ENCODE data around the gene TTC31.
"Not testable (repeated sequence)": the region's sequence is repeated elsewhere in the genome, so short reads cannot be mapped to it uniquely, and the experiment has no call there.

The TTC31 gene

GRCh38 chr2:74447230-74447999 is 35.5 kb upstream of the TTC31 start:
- Mint-ChIP-seq H3K27me3 (ENCODE audit: low read depth) (peaks cover 28% of the 10 kb centered on the region), H3K9me3 (no peaks in the 10 kb centered on the region), H3K36me3 (ENCODE audit: low read depth) (no peaks in the 10 kb centered on the region), H3K4me1 (ENCODE audit: low read depth) (peaks cover 6% of the 10 kb centered on the region), H3K4me3 (no peak overlapping the region), H3K27ac (no peak overlapping the region)

GRCh38 chr2:74448771-74449170 is 34.1 kb upstream of the TTC31 start:
- no peaks in the 10 kb centered on the region for H3K9me3 Mint-ChIP-seq
- H3K4me3 Mint-ChIP-seq, result no peak overlapping the region
- no peaks in the 10 kb centered on the region for H3K36me3 Mint-ChIP-seq (ENCODE audit: low read depth)
- H3K27ac Mint-ChIP-seq, result no peak overlapping the region
- H3K27me3 Mint-ChIP-seq (ENCODE audit: low read depth), result peaks cover 23% of the 10 kb centered on the region
- peaks cover 15% of the 10 kb centered on the region for H3K4me1 Mint-ChIP-seq (ENCODE audit: low read depth)

GRCh38 chr2:74450570-74451190 is 32.2 kb upstream of the TTC31 start:
- Mint-ChIP-seq H3K27me3 (ENCODE audit: low read depth) (peaks cover 8% of the 10 kb centered on the region), H3K9me3 (no peaks in the 10 kb centered on the region), H3K4me3 (no peak overlapping the region), H3K36me3 (ENCODE audit: low read depth) (peaks cover 7% of the 10 kb centered on the region), H3K27ac (no peak overlapping the region), H3K4me1 (ENCODE audit: low read depth) (peaks cover 25% of the 10 kb centered on the region)

- Mint-ChIP-seq H3K27ac (peak within 1 kb of the TSS; percentile 99), H3K4me1 (ENCODE audit: low read depth) (peaks cover 49% of the 10 kb centered on the region), H3K9me3 (no peaks in the 10 kb centered on the region), H3K36me3 (ENCODE audit: low read depth) (peaks cover 19% of the 10 kb centered on the region), H3K27me3 (ENCODE audit: low read depth) (no peaks in the 10 kb centered on the region), H3K4me3 (peak within 1 kb of the TSS; percentile 94)
These were observed 28.0 kb upstream of the TTC31 start, which contains the start of gene INO80B for GRCh38 chr2:74454654-74455511. Gene INO80B, plus strand, starts transcription at chr2:74455087. Its CDS starts 30 bp downstream, at chr2:74455117.

- Mint-ChIP-seq H3K27ac (peak overlapping the region; percentile 99), H3K9me3 (no peaks in the 10 kb centered on the region), H3K36me3 (ENCODE audit: low read depth) (peaks cover 24% of the 10 kb centered on the region), H3K4me3 (peak overlapping the region; percentile 94), H3K27me3 (ENCODE audit: low read depth) (no peaks in the 10 kb centered on the region), H3K4me1 (ENCODE audit: low read depth) (peaks cover 51% of the 10 kb centered on the region)
These were observed 25.7 kb upstream of the TTC31 start for GRCh38 chr2:74457129-74457548.

GRCh38 chr2:74457549-74458131 is 25.2 kb upstream of the TTC31 start:
- Mint-ChIP-seq H3K9me3 (no peaks in the 10 kb centered on the region), H3K4me1 (ENCODE audit: low read depth) (peaks cover 47% of the 10 kb centered on the region), H3K36me3 (ENCODE audit: low read depth) (peaks cover 27% of the 10 kb centered on the region), H3K4me3 (peak overlapping the region; percentile 94), H3K27me3 (ENCODE audit: low read depth) (no peaks in the 10 kb centered on the region), H3K27ac (peak overlapping the region; percentile 99)

GRCh38 chr2:74458132-74458937 is 24.5 kb upstream of the TTC31 start, which contains the start of gene WBP1:
Gene WBP1, plus strand, starts transcription at chr2:74458438. Its CDS starts 165 bp downstream, at chr2:74458603.
- no peaks in the 10 kb centered on the region for H3K27me3 Mint-ChIP-seq (ENCODE audit: low read depth)
- H3K27ac Mint-ChIP-seq, result peak within 1 kb of the TSS; percentile 99
- H3K36me3 Mint-ChIP-seq (ENCODE audit: low read depth), result peaks cover 32% of the 10 kb centered on the region
- peak within 1 kb of the TSS; percentile 94 for H3K4me3 Mint-ChIP-seq
- H3K4me1 Mint-ChIP-seq (ENCODE audit: low read depth), result peaks cover 42% of the 10 kb centered on the region
- no peaks in the 10 kb centered on the region for H3K9me3 Mint-ChIP-seq

GRCh38 chr2:74458938-74459363 is 23.9 kb upstream of the TTC31 start:
- Mint-ChIP-seq H3K9me3 (no peaks in the 10 kb centered on the region), H3K27ac (peak overlapping the region; percentile 99), H3K27me3 (ENCODE audit: low read depth) (no peaks in the 10 kb centered on the region), H3K36me3 (ENCODE audit: low read depth) (peaks cover 32% of the 10 kb centered on the region), H3K4me1 (ENCODE audit: low read depth) (peaks cover 42% of the 10 kb centered on the region), H3K4me3 (peak overlapping the region; percentile 94)

GRCh38 chr2:74459503-74460118 is 23.3 kb upstream of the TTC31 start:
- Mint-ChIP-seq H3K36me3 (ENCODE audit: low read depth) (peaks cover 32% of the 10 kb centered on the region), H3K4me3 (peak overlapping the region; percentile 94), H3K27ac (peak overlapping the region; percentile 66), H3K4me1 (ENCODE audit: low read depth) (peaks cover 41% of the 10 kb centered on the region)
- H3K9me3 Mint-ChIP-seq; H3K27me3 Mint-ChIP-seq (ENCODE audit: low read depth): not testable (repeated sequence)

- H3K27me3 Mint-ChIP-seq (ENCODE audit: low read depth); H3K9me3 Mint-ChIP-seq: not testable (repeated sequence)
- peak overlapping the region; percentile 94 for H3K4me3 Mint-ChIP-seq
- peak overlapping the region; percentile 26 for H3K27ac Mint-ChIP-seq
- H3K4me1 Mint-ChIP-seq (ENCODE audit: low read depth), result peaks cover 37% of the 10 kb centered on the region
- H3K36me3 Mint-ChIP-seq (ENCODE audit: low read depth), result peaks cover 28% of the 10 kb centered on the region
These were observed 22.7 kb upstream of the TTC31 start for GRCh38 chr2:74460187-74460586.

GRCh38 chr2:74461187-74462053 is 21.5 kb upstream of the TTC31 start:
- Mint-ChIP-seq H3K9me3 (no peaks in the 10 kb centered on the region), H3K4me3 (no peak overlapping the region), H3K27me3 (ENCODE audit: low read depth) (no peaks in the 10 kb centered on the region), H3K4me1 (ENCODE audit: low read depth) (peaks cover 35% of the 10 kb centered on the region), H3K27ac (no peak overlapping the region), H3K36me3 (ENCODE audit: low read depth) (peaks cover 21% of the 10 kb centered on the region)

- no peak overlapping the region for H3K27ac Mint-ChIP-seq
- H3K9me3 Mint-ChIP-seq, result no peaks in the 10 kb centered on the region
- H3K4me3 Mint-ChIP-seq, result no peak overlapping the region
- H3K4me1 Mint-ChIP-seq (ENCODE audit: low read depth), result peaks cover 28% of the 10 kb centered on the region
- H3K27me3 Mint-ChIP-seq (ENCODE audit: low read depth), result no peaks in the 10 kb centered on the region
- H3K36me3 Mint-ChIP-seq (ENCODE audit: low read depth), result peaks cover 17% of the 10 kb centered on the region
These were observed 20.7 kb upstream of the TTC31 start for GRCh38 chr2:74462054-74462785.

Measured in T-helper 1 cell treated with Interleukin-12 subunit alpha and Interleukin-12 subunit beta and Interleukin-4 antibody, amounts not matched to agents 30 μg/mL and 1 μg/mL, for 36 hours (primary cell).